Cerebellar nuclear complex (tissue), 1 donor: ENCODE data around the gene TAS2R43.
"Not testable (repeated sequence)": the region's sequence is repeated elsewhere in the genome, so short reads cannot be mapped to it uniquely, and the experiment has no call there.

ENCODE experiments used
- DNase-seq, 2 experiments: peaks; one replicate each; lab custom pipeline; 2025; lab: John Stamatoyannopoulos, UW

The TAS2R43 gene

DNA sequence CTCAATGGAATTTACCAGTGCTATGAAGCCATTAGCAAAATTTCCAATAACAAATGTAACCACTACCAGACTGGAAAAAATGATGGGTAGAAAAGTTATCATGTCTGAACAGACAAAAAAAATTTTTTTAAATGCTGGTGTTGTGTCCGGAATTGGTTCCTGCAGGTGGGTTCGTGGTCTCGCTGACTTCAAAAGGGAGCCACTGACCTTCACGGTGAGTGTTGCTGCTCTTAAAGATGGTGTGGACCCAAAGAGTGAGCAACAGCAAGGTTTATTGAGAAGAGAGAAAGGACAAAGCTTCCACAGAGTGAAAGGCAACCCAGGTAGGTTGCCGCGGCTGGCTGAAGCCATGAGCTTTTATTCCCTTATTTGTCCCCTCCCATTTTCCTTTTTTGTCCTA is at the start of gene TAS2R43:
Gene TAS2R43, minus strand, starts transcription at position 186 of the 400 bp plus-strand sequence. Its CDS starts 84 bp downstream, at position 102.
- DNase-seq: no peak

- DNase-seq: no peak
Observed at GRCh38 chr12:11136075-11136474, 44.0 kb upstream of the TAS2R43 start.

DNA sequence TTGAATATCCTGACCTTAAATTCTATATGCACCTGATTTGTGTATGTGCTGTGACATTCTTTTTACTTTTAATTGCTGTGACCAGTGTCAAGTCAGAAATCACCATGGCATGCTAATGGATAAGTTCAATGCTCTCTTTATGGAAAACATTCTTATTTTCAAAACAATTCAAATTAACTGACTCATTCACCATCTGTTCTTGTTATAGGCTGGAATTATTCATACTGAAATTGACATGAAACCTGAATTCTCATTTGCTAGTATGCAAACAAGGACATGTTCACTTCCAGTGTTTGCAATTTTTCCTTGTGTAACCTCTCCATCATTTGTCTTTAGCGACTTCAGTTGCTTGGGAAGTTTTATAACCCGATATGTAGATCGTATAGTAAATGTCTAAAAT is 42.2 kb upstream of the TAS2R43 start, which contains the start of gene TAS2R30:
Gene TAS2R30, minus strand, starts transcription at position 340 of the 400 bp plus-strand sequence. CDS start 400 bp downstream, outside the sequence.
- no peak for DNase-seq

GRCh38 chr12:11133816-11134215 is 41.7 kb upstream of the TAS2R43 start:
- DNase-seq: no peak

DNA sequence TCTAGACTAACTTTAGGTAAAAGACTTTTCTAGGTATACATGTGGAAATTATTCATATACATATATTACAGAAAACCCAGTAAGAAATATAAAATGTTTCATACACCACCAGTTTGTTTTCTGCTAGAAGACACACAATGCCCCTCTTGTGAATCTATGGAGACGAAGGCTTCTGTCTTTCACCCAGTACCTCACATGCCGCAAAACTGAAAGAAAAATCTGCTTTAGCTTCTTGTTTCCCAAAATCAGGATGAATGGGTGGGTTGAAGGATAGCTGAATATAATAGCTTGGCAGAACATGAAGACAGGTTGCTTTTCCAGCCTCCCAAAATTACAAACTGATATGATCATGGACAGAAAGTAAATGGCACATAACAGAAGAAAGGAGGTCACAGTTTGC is 41.0 kb upstream of the TAS2R43 start:
- no peak for DNase-seq

DNA sequence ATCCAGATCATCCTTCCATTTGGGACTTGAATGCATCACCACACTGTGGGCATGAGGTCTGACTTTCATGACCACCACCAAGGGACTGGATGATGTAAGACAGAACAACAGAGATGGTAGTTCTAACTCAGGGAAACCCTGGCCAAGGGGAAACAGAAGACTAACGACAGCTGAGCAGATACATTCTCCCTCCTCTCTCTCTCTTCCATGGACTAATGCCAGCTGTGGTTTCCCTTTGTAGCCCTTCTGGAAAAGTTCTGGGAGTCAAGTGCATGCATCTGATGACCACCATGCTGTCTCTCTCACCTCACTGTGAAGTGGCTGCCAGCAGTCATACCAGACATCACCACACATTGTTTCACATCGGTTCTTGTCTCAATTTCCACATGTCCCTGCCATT is 38.9 kb upstream of the TAS2R43 start:
- DNase-seq: no peak

DNA sequence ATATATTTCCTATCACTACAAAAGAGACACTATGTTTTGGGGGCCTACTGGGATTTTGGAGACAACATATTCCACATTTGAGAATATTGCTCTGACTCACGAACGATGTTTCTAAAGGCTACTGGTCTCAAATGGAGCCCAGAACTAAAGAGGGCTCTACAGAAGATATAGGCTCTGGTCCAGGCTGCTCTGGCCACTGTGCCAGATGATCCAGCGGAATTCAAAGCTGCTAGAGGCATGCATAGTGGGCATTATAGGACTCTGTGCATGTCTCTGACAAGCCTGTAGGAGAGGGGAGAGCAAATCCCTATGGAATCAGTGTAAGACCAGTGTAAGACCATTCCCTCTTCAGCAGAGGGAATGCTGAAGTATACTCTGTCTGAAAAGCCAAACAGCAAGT is 38.3 kb upstream of the TAS2R43 start:
- no peak for DNase-seq

- DNase-seq: not testable (repeated sequence)
Observed at GRCh38 chr12:11114130-11114529, 22.0 kb upstream of the TAS2R43 start.

DNA sequence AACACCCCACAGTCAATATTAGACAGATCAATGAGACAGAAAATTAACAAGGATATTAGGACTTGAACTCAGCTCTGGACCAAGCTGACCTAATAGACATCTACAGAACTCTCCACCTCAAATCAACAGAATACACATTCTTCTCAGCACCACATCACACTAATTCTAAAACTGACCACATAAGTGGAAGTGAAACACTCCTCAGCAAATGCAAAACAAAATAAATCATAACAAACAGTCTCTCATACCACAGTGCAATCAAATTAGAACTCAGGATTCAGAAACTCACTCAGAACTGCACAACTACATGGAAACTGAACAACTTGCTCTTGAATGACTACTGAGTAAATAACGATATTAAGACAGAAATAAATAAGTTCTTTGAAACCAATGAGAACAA is 19.1 kb upstream of the TAS2R43 start:
- not testable (repeated sequence) for DNase-seq

DNA sequence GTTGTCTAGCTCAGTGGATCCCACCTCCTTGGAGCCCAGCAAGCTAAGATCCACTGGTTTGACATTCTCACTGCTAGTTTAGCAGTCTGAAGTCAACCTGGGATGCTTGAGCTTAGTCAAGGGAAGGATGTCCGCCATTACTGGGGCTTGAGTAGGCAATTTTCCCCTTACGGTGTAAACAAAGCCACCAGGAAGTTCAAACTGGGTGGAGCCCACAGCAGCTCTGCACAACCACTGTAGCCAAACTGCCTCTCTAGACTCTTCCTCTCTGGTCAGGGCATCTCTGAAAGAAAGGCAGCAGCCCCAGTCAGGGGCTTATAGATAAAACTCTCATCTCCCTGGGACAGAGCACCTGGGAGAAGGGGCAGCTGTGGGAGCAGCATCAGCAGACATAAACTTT is 16.7 kb upstream of the TAS2R43 start:
- DNase-seq: no peak

- no peak for DNase-seq
Observed at GRCh38 chr12:11107719-11108118, 15.6 kb upstream of the TAS2R43 start.

GRCh38 chr12:11106288-11106687 is 14.2 kb upstream of the TAS2R43 start:
- DNase-seq: no peak

DNA sequence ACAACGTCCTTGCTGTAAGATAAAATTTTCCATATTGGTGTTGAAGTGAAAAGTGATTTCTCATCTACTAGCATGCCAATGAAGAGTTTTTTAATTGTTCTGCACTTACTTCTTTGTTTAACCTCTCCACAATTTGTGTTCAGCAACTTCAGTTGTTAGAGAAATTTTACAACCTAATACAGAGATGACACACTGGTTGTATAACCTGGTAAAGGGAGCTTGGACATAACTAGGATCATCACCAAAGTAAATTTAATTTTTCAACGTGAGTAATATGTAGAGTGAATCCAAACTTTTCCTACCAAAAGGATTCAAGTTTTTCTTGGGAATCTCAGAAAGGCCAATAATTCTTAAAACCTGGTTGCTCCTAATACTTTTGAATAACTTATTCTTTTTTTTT is 13.4 kb upstream of the TAS2R43 start:
- no peak for DNase-seq

GRCh38 chr12:11094910-11095309 is 2.8 kb upstream of the TAS2R43 start:
- DNase-seq: not testable (repeated sequence)

DNA sequence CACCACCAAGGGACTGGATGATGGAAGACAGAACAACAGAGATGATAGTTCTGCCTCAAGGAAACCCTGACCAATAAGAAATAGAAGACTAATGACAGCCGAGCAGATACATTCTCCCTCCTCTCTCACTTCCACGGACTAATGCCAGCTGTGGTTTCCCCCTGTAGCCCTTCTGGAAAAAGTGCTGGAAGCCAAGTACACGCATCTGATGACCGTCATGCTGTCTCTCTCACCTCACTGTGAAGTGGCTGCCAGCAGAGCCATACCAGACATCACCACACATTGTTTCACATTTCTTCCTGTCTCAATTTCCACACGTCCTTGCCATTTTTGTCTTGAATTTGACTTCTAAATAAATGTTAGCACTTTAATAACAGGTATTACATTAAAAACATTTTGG is 2.9 kb downstream of the TAS2R43 start:
- DNase-seq: no peak

DNA sequence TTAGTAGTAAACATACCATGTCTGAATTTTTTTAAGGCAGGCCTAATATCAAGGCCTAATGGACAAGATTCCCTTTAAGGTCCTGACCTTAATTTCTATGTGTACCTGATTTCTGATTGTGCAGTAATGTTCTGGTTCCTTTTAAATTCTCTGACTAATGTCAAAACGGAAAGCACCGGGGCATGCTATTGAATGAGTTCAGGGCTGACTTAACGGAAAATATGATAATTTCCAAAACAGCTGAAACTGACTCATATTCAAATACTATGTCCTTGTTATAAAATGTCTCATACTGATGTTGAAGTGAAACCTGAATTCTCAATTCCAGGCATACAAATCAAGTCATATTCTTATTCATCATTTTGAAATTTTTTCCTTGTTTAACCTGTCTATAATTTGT is 6.7 kb downstream of the TAS2R43 start:
- DNase-seq: no peak

DNA sequence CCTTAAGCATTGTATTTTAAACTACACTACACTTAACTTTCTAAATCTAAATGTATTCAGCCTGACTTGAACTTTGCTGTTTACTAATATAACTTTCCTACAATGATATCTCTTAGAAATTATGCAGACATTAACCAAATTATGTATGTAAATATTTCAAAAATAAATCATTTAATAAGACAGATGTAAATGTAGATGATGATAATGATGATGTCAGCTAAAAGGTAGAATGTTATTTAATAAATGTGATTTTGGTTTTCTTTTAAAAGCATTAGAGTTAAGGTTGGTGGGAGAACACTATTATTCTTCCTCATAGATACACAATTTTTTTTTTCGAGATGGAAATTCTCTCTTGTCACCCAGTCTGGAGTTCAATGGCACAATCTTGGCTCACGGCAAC is 10.1 kb downstream of the TAS2R43 start:
- no peak for DNase-seq

DNA sequence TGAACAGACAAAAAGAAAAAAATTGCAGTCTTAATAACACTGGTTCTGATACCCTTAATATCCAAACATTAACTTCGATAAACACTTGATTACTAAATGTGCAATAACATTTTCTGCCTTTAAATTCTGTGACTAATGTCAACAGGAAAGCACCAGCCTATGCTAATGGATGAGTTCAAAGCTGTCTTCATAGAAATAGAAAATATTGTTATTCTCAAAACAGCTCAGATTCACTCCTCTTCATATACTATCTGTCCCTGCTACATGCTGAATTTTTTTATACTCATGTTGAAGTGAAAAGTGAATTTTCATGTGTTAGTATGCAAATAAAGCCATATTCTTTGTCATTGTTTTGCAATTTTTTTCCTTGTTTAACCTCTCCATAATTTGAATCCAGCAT is 13.9 kb downstream of the TAS2R43 start:
- no peak for DNase-seq

GRCh38 chr12:11075642-11076041 is 16.5 kb downstream of the TAS2R43 start:
- DNase-seq: no peak

GRCh38 chr12:11071414-11071813 is 20.7 kb downstream of the TAS2R43 start:
- no peak for DNase-seq

DNA sequence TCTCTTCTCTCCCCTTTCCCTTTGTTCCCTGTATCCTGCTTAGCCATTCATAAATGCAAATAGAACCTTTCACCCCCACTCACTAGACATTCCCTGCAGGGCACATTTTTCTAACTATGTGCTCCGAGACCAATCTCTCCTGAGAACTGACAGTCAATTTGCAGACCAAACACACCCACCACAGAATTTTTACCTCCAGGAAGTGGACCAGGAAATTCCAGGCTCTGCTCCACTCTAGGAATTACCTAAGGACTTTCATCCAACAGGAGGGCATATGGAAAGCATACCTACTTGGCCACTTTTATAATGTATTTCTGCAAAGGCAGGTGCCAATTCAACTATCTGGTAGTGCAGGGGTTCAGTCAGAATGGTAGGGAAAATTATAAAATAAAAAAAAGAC is 21.1 kb downstream of the TAS2R43 start:
- no peak for DNase-seq

DNA sequence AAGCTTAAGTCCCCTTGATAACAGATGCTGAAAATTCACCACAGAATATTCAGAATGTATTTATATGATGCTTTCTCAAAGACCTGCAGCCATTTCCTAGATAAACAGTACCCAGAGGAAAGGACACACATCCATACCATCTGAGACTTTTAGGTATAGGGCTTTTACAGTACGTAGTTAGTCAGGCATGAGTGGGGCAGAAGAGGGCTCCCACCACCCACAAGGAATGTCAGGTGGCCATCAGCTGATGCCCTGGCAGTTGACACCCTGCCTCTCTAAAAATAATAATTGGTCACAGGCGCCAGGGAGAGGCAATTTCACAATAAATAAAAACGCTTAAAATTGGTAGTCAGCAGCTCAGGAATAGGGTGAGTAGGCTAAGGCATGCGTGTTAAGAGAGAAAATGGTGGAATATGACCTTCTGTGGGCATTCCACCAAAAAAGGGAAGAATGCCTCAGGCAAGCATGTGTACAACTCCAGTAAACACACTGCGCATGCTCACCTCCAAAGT is 22.2 kb downstream of the TAS2R43 start:
- DNase-seq: no peak

GRCh38 chr12:11067514-11067913 is 24.6 kb downstream of the TAS2R43 start:
- DNase-seq: no peak

GRCh38 chr12:11062194-11062593 is 29.9 kb downstream of the TAS2R43 start, which contains the start of gene TAS2R46:
Gene TAS2R46, minus strand, starts transcription at chr12:11062294. Its CDS starts 0 bp downstream, at chr12:11062294.
- not testable (repeated sequence) for DNase-seq
